ENCODE measurements around the gene OR6C76.

- no peak for TF ChIP-seq CTCF (conservative IDR thresholded peaks at IDR 0.05; ENCODE audit: low read length)
- TF ChIP-seq EZH2phosphoT487 (IDR thresholded peaks at IDR 0.05; ENCODE audit: borderline replicate concordance, low read depth, low read length): no peak
These were observed 2.5 kb downstream of the OR6C76 start for GRCh38 chr12:55428331-55429243.

Data from OCI-LY7 (cell line).